HG03045 (cell line): ENCODE results near the gene CIAO2A.
"Not testable (repeated sequence)": the region's sequence is repeated elsewhere in the genome, so short reads cannot be mapped to it uniquely, and the experiment has no call there.

Source experiments
- ATAC-seq: cut with Tn5 transposase; IDR thresholded peaks from one replicate; pipeline ENCODE4 v1.9.1; 2021; ENCODE audit warnings: mild to moderate bottlenecking, moderate library complexity; ENCODE audit not compliant: unreplicated experiment

Gene CIAO2A

DNA sequence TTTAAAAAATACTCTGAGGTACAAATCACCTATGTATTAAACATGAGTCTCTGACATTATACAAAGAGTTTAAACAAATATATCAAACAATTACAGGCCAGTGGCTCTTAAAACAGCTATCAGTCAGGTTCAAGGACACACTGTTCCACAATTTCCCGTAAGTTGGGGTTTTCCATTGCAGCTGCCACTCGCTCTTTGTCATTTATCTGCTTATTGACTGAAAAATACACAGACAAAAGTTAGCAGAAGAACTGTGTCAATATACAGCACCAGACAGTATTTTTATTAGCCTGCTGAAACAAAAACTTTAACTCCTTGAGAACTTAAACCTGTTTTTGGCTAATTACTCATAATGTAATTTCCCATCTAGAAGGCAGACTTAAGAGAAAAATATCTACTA lies 20.8 kb downstream of the CIAO2A start:
- ATAC-seq, result no peak

GRCh38 chr15:64071931-64072765 lies 21.5 kb downstream of the CIAO2A start:
- no peak for ATAC-seq

GRCh38 chr15:64070965-64071851 lies 22.4 kb downstream of the CIAO2A start:
- ATAC-seq, result no peak

DNA sequence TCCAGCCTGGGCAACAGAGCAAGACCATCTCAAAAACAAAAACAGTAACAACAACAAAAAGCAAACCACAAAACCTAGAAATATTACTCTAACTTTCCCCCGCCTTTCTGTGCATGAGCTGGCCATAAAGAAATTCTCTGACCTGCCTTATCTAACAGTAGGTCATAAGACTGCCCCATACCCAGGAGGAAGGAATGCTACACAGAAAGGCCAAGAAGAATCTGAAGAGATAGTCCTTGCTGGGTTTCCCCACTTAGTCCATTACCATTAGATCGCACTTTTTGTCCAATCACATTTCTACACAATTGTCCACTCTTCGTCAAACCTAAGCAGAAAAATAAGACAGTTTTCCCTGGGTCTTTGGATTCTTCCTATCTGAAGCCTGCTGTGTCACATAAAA lies 23.5 kb downstream of the CIAO2A start:
- ATAC-seq, result no peak

DNA sequence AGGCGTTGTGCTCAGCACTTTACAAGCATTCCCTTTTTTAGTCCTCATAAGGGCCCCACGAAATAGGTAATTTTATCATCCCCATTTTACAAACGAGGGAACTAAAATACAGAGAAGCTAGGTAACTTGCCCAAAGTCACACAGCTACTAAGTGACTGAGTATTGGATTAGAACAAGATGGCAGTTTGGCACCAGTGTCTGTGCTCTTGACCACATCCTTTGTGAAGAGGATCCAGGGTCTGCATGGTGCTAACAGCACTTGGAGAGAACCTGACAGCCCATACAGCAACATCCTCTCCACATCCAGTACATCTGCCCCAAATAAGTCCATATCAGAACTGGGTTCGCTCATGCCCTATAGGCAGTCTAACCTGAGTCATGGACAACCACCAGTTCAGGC lies 25.5 kb downstream of the CIAO2A start:
- no peak for ATAC-seq

DNA sequence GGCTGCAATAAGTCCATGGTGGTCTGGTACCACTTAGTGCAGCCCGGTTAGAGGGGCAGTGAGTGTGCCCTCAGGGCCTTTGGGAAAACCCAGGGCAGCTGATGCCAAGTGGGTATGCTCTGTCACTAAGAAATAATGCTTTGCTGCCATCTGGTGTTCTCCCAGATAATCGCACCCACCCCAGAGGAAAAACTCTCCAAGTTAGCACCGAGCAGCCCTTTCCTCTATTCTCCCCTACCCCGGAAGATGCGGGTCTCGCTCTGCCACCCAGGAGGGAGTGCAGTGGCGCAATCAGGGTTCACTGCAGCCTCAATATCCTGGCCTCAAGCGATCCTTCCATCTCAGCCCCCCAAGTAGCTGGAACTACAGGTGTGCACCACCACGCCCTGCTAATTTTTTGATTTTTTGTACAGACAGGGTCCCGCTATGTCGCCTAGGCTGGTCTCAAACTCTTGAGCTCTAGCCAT lies 26.0 kb downstream of the CIAO2A start:
- no peak for ATAC-seq

GRCh38 chr15:64066451-64066850 lies 27.2 kb downstream of the CIAO2A start:
- no peak for ATAC-seq

DNA sequence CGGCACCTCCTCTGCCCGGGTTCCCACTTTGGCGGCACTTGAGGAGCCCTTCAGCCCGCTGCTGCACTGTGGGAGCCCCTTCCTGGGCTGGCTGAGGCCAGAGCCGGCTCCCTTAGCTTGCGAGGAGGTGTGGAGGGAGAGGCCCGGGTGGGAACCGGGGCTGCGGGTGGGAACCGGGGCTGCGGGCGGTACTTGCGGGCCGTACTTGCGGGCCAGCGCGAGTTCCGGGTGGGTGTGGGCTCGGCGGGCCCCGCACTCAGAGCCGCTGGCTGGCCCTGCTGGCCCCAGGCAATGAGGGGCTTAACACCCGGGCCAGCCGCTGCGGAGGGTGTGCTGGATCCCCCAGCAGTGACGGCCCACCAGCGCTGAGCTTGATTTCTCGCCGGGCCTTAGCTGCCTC lies 32.9 kb downstream of the CIAO2A start:
- ATAC-seq, result no peak

DNA sequence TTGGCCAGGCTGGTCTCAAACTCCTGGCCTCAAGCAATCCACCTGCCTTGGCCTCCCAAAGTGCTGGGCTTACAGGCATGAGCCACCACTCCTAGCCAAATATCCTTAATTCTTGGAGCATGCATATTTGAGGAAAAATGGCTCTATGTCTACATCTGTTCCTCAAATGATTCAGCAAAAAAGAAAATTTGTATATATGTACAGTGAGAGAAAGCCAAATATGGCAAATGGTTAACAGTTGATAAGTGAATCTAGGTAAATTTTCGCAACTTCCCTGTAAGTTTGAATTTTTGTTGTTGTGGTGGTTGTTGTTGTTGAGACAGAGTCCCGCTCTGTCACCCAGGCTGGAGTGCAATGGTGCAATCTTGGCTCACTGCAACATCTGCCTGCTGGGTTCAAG lies 34.5 kb downstream of the CIAO2A start:
- ATAC-seq, result not testable (repeated sequence)

- ATAC-seq, result no peak
Observed at GRCh38 chr15:64058279-64058678, 35.4 kb downstream of the CIAO2A start.

GRCh38 chr15:64053674-64054073 lies 40.0 kb downstream of the CIAO2A start:
- not testable (repeated sequence) for ATAC-seq

DNA sequence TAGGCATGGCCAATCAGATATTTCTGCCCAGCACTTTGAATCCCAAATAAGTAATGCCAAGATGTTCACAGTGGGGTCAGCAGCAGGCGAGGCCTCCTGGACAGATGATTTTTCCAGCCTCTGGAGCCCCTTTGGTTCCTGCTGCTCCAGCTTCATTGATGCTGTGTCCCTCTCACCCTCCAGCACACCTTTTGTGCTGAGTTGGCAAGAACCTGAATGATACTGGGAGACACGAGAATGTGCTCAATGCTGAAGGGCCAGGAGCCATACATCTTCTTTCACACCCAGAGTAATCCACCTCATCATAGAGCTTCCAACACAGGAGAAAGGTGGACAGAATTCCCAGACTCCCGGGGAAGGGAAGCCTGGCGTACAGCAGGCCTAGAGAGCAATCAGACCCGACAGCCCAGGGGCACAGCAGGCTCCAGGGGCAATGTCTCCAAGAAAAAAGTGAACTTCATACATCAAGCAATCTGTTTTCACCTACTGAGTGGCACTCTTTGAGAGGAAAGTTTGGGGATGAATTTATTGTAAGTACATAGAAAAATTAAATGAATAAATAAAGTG lies 40.6 kb downstream of the CIAO2A start:
- ATAC-seq, result no peak

DNA sequence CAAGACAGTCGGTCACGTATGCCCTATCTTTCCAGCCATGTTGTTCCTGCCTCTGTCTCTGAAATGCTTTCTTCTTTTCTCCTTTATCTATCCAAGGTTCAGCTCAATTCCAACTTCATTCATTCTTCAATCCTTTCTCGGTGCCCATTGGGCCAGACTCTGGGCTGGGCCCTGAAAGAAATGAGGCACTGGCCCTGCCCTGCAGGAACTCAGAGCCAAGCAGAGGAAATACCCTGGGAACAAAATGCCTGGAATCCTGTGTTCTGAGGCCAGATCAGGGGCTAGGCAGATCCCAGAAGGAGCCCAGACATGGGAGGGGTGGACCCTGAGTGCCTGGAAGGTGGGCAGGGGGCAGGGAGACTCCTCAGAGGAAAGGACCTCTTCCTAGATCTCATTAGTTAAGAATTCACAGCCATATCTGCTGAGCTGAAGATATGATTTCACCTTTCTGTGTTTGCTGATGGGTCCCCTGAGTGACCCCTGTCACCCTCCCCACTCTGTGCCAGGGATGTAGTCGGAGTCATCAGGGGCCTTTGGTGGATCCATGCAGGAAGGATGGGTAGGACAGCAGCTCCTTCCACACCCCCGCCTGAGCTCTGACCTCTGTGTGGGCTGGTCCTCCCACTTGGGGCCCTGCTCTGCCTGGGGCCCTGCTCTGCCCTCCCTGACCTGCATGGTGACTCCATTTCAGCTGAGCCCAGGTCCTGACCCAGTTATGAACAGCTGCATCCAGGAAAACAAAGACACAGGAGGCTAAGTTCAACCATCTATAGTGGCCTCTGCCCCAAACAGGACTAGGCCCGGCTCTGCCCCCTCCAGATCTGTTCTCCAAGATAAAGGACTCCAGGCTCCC lies 42.0 kb downstream of the CIAO2A start:
- no peak for ATAC-seq

GRCh38 chr15:64051093-64051402 lies 42.6 kb downstream of the CIAO2A start:
- no peak for ATAC-seq

DNA sequence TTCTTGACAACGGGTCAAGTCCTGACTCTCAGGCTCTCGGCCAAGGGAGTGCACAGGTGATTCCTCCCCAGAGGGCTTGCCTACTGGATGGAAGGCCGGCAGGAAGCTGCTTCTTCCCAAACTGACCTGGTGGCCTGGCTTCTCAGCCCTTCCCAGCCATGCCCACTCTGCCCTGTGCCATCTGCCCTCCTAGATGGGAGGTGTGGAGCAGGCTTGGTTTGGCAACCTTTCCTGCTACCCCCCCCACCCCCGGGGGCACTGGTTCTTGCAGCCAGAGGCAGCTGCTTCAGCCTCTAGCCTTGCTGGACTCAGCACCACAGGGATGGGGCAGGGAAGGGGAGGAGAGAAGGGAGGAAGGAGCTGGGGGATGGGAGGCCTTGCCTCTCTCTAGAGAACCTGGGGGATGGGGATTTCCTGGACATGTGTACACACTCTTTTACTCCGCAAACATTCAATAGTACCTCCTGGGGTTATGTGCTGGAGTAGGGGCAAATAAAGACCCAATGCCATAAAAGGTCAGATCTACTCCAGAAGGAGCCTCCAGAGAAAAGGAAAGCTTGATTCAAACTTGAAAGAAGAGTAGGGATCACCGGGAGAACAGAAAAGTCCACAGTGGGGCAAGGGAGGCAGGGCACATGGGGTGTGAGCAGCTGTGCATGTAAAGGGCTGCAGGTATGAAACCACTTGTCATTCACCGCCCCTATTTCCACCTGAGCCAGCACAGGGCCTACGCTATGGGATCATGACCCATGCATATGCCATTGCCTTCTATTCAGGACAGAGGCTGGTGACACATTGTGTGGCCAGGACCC lies 43.2 kb downstream of the CIAO2A start:
- no peak for ATAC-seq

DNA sequence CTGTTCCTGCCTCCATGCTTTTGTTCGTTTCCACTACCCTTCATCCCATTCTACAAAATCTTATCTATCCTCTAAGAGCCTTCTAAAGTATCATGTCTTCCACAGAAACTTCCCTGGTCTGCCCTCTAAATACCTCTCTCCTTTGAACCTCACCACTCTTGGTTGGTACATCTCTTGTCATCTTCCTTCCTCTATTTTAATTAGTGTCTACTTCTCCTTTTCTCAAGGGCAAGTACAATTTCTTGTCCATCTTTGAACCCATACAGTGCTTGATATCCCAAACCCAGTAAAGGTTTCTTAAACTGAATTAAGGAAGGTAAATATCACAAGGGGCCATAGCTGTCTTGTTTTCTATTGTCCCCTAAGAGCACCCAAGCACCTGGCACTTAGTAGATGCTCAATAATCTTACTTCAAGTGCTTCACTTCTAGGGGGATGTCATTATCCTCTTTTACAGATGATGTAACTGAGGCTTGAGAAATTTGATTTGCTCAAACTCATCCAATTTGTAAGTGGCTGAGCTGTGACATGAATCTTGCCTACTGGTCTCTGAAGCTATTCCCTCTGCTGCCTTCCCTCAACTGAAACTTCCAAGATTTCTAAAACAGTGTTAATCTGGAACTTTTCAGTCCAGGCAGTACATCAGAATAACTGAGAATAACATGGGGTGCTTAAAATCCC lies 44.7 kb downstream of the CIAO2A start:
- ATAC-seq, result no peak

DNA sequence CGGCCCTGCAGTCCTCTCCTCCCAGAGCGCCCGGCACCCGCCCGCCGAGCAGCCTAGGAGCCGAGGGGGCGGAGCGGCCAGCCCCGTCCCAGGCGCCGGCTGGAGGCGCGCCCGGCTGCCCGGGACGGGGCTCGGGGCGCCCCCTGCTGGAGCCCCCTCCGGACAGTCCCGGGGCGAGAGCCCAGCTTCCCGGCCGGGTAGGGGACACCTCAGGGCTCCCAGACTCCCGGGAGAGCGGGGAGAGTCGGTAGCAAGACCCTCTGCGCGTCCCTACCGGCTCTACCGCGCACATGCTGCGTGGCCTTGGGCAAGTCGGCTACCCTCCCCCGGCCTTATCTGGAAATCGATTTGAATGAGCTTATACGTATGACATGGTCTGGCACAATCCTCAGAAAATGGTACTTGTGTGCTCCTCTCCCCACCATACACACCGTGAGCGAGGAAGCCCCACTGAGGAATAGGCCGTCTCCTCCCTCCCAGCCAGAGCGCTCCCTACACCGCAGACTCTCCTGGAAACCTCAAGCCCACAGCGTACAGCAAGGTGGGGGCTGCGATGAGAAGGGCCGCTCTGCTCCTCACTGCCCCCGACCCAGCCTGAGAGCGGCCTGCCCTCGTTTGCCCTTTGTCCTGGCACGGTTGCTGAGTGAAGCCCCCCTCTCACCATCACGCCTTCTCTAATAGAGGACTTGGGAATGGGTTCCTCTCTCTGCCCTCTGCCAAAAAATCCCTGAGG lies 47.1 kb downstream of the CIAO2A start, which contains the start of gene DAPK2:
DAPK2 (minus strand) TSS at position 65 of the 733 bp plus-strand sequence. CDS start 6,224 bp downstream, outside the sequence.
- ATAC-seq, result no peak

- ATAC-seq, result no peak
Observed at GRCh38 chr15:64045774-64046420, 47.7 kb downstream of the CIAO2A start.
